Activated T-helper 1 cell treated with anti-CD3 and anti-CD28 coated beads, Interleukin-2, amount 50 U/mL, for 16 hours (primary cell): Measurements from ENCODE around the gene GSTO2.

Experiments used
- DNase-seq, 2 donors: peaks; one replicate each; pipeline ENCODE4 v3.0.0-alpha.2; 2020; ENCODE audit warnings: low read depth in 1 of 2, low spot score in 1 of 2

GSTO2 gene

GRCh38 chr10:104279550-104280259, 10.7 kb downstream of the GSTO2 start:
- DNase-seq: no peak

- DNase-seq: no peak
Measured at GRCh38 chr10:104281694-104282093, 12.7 kb downstream of the GSTO2 start.

- no peak for DNase-seq
Measured at GRCh38 chr10:104284846-104285245, 15.9 kb downstream of the GSTO2 start.

GRCh38 chr10:104286939-104287338, 18.0 kb downstream of the GSTO2 start:
- no peak for DNase-seq

- no peak for DNase-seq
Measured at GRCh38 chr10:104288355-104288754, 19.4 kb downstream of the GSTO2 start.

GRCh38 chr10:104291439-104291951, 22.5 kb downstream of the GSTO2 start:
- DNase-seq: peak; percentile 78 to 83

- DNase-seq: no peak
Measured at GRCh38 chr10:104293011-104293410, 24.0 kb downstream of the GSTO2 start.

GRCh38 chr10:104293781-104294321, 24.9 kb downstream of the GSTO2 start:
- no peak for DNase-seq

- DNase-seq: no peak
Measured at GRCh38 chr10:104296687-104297436, 27.9 kb downstream of the GSTO2 start.

- DNase-seq: no peak
Measured at GRCh38 chr10:104297697-104298660, 29.0 kb downstream of the GSTO2 start.

- DNase-seq: no peak
Measured at GRCh38 chr10:104299031-104299904, 30.3 kb downstream of the GSTO2 start.

- no peak for DNase-seq
Measured at GRCh38 chr10:104300002-104300735, 31.2 kb downstream of the GSTO2 start.

- DNase-seq: no peak
Measured at GRCh38 chr10:104300736-104301292, 31.8 kb downstream of the GSTO2 start.

- no peak for DNase-seq
Measured at GRCh38 chr10:104301907-104302690, 33.1 kb downstream of the GSTO2 start.

- DNase-seq: no peak
Measured at GRCh38 chr10:104303594-104304355, 34.8 kb downstream of the GSTO2 start.

- DNase-seq: no peak
Measured at GRCh38 chr10:104304356-104304745, 35.4 kb downstream of the GSTO2 start.

- DNase-seq: no peak
Measured at GRCh38 chr10:104304927-104305326, 35.9 kb downstream of the GSTO2 start.
